Measurements from ENCODE around the gene MVD.

The MVD gene

GRCh38 chr16:88608076-88608475, 54.8 kb downstream of the MVD start:
- TF ChIP-seq SIN3A (IDR thresholded peaks at IDR 0.05; ENCODE audit: borderline replicate concordance, insufficient read depth, low read length) (no peak), TAF1 (IDR thresholded peaks at IDR 0.05; ENCODE audit: borderline replicate concordance, insufficient read depth, low read length) (no peak), POLR2AphosphoS5 (IDR thresholded peaks at IDR 0.05; ENCODE audit: low read depth, low read length) (no peak), FOXP2 (optimal IDR thresholded peaks at IDR 0.05; ENCODE audit: borderline replicate concordance, extremely low read depth, extremely low read length, insufficient read depth) (no peak), REST (IDR thresholded peaks at IDR 0.05; ENCODE audit: insufficient read depth in 1 of 2, low read depth in 2 of 2, low read length in 2 of 2) (no peak)

- no peak for TF ChIP-seq SIN3A (IDR thresholded peaks at IDR 0.05; ENCODE audit: borderline replicate concordance, insufficient read depth, low read length)
Measured at GRCh38 chr16:88606148-88606757, 56.6 kb downstream of the MVD start.

GRCh38 chr16:88605186-88606147, 57.4 kb downstream of the MVD start:
- TF ChIP-seq REST (IDR thresholded peaks at IDR 0.05; ENCODE audit: insufficient read depth in 1 of 2, low read depth in 2 of 2, low read length in 2 of 2) = no peak
- TF ChIP-seq POLR2AphosphoS5 (IDR thresholded peaks at IDR 0.05; ENCODE audit: low read depth, low read length) = no peak
- TF ChIP-seq SIN3A (IDR thresholded peaks at IDR 0.05; ENCODE audit: borderline replicate concordance, insufficient read depth, low read length) = no peak
- no peak for TF ChIP-seq FOXP2 (optimal IDR thresholded peaks at IDR 0.05; ENCODE audit: borderline replicate concordance, extremely low read depth, extremely low read length, insufficient read depth)
- no peak for TF ChIP-seq TAF1 (IDR thresholded peaks at IDR 0.05; ENCODE audit: borderline replicate concordance, insufficient read depth, low read length)

- TF ChIP-seq POLR2AphosphoS5 (IDR thresholded peaks at IDR 0.05; ENCODE audit: low read depth, low read length) (no peak), SIN3A (IDR thresholded peaks at IDR 0.05; ENCODE audit: borderline replicate concordance, insufficient read depth, low read length) (no peak), TAF1 (IDR thresholded peaks at IDR 0.05; ENCODE audit: borderline replicate concordance, insufficient read depth, low read length) (no peak), FOXP2 (optimal IDR thresholded peaks at IDR 0.05; ENCODE audit: borderline replicate concordance, extremely low read depth, extremely low read length, insufficient read depth) (no peak), REST (IDR thresholded peaks at IDR 0.05; ENCODE audit: insufficient read depth in 1 of 2, low read depth in 2 of 2, low read length in 2 of 2) (no peak)
Measured at GRCh38 chr16:88602091-88602490, 60.8 kb downstream of the MVD start.
